Stimulated activated CD4-positive, alpha-beta T cell treated with anti-CD3 and anti-CD28 coated beads, Interleukin-1b, Interleukin-23, amount 100 ng/mL, for 4 hours (primary cell): ENCODE results near the gene DPP10.

Experiments
- DNase-seq, 2 donors: peaks; one replicate each; pipeline ENCODE4 v3.0.0-alpha.2; 2020; ENCODE audit warnings: low read depth in 2 of 2

DPP10 gene

GRCh38 chr2:114805195-114805594 lies 362.8 kb downstream of the DPP10 start:
- DNase-seq: no peak

GRCh38 chr2:114810092-114810491 lies 367.7 kb downstream of the DPP10 start:
- no peak for DNase-seq

DNA sequence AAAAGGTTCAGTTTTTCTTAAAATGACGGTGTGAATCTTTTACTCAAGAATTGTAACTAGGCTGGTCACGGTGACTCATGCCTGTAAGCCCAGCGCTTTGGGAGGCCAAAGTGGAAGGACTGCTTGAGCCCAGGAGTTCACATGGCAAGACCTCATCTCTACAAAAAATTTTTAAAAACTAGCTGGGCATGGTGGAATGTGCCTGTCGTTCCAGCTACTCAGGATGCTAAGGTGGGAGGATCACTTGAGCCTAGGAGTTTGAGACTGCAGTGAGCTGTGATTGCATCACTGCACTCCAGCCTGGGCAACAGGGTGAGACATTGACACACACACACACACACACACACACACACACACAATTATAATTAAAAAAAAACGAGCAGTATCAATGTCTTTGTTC lies 369.8 kb downstream of the DPP10 start:
- no peak for DNase-seq

DNA sequence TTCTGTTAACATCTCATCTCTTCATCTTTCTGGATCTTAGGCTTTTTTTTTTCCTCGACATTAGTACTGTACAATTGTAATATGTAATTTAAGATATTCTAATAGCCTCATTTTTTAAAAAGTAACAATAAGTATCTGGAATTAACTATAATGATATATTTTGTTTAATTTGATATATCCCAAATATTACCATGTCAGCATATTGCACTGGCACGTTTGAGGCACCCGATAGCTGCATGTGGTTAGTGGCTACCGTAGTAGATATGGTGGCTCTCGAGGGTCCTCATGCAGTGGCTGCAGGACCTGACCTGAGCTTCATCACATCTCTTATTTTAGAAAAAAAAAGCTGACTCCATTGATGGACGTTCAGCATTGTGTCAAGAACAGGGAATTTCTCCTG lies 371.9 kb downstream of the DPP10 start:
- DNase-seq: no peak

DNA sequence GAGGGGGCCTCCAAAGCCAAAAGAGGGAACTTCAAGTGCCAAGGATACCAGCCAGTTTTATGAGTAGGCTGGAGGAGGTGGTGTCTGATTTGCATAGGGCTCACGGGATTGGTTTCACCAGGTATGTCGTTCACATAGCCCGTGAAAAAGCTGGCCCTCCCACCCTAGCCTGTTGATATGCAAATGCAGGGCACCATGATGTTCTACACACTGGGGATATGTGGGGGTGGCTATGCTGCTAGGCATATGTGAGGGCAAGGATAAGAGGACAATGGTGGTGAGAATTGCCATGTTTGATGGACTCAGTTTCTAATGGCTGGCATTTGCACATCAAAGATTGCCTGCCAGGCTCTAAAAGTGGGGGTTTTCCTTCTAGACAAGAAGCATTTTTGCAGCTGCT lies 378.6 kb downstream of the DPP10 start:
- no peak for DNase-seq

DNA sequence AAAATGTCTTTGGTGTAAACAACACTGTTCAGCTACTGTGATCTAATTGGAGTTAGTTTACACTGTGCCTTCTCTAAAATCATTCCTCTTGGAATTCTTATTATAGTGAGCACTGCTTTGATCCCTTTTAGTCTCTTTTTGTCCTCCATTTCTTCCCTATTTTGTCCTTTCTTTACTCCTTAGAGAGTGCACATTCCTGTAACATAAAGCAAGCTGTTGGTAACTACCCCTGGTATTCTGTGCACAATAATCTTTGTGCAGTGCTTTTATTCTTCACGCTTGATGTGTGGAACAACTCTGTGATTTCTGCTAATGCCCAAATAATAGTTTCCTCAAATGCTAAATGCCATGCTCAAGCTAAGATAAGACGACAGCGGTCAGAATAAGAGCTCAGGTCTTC lies 401.5 kb downstream of the DPP10 start:
- no peak for DNase-seq

GRCh38 chr2:114857196-114857595 lies 414.8 kb downstream of the DPP10 start:
- DNase-seq: no peak

DNA sequence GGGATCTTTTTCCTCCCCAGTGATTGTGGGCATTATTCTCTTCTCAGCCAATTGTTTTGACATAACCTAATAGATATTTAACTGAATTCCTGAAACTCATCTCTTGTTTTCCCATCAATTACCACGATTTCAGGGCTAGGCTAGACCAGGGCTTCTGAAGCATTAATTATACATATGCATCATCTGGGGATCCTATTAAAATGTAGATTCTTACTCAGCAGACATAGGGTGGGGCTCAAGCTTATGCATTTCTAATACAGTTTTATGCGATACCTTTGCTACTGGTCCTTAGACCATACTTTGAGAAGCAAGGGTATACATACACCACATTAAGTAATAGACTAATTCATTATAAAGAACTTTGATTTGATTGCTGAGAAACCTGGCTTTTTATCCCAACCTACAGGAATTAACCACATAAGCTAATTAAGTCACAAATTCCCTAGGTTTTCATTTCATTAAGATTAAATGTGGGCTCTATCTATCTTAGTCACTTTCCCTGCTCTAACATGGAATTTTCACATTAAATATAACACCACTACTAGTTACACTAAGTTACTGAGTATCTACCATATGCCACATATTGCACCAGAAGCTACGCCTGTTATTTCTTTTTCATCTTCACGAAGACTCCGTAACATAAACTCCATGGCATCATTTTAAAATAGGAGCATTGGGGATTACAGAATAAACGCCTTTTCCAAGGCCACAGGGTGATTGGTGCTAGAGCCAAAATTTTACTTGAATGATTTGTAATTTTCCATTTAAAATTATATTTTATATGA lies 417.5 kb downstream of the DPP10 start:
- DNase-seq: no peak

- no peak for DNase-seq
These were observed 419.8 kb downstream of the DPP10 start for GRCh38 chr2:114862243-114862642.

GRCh38 chr2:114864901-114865300 lies 422.5 kb downstream of the DPP10 start:
- DNase-seq: no peak

- no peak for DNase-seq
These were observed 437.6 kb downstream of the DPP10 start for GRCh38 chr2:114880046-114880445.

GRCh38 chr2:114919985-114920384 lies 477.5 kb downstream of the DPP10 start:
- no peak for DNase-seq

- DNase-seq: no peak
These were observed 479.6 kb downstream of the DPP10 start for GRCh38 chr2:114922076-114922475.

DNA sequence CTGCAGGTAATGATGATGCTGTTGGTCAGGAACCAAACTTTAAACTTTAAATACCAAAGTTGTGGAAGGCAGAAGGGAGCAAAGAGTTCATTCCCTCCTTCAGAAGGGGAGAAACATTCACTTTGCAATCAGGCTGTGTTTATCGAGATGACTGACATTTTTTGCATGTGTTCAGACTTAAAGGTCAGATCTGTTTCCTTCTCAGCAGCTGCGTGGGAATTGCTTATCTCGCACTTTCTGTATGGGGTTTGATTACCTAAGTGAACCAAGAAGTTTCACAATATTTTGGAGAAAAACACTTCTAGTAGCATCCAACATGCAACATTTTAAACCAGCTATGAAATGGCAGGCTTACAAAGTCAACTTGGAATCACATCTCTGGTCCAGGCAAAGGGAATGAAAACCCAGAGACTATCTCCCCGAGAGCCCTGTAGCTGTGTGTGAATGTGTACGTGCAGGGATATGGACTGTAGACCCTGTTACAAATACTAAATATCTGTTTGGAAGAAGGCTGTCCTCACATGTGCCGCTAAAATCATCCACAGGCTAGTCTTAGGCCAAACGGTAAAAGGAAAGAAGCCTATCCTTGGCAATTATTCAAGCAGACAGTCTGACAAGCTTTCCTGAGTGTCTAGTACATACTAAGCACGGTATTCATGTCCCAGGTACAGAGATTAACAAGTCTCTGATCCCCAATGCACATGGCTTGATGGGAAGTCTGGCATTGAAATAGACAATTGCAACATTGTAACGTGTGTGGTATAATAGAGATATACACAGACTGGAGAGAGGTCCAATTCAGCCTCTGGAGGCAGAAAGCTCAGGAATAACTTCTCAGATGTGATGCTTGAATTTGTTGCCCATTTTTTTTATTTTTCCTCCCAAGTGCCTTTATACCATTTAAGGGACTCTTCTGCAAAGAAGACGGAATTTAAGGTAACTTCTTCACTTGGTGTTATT lies 483.1 kb downstream of the DPP10 start:
- no peak for DNase-seq

DNA sequence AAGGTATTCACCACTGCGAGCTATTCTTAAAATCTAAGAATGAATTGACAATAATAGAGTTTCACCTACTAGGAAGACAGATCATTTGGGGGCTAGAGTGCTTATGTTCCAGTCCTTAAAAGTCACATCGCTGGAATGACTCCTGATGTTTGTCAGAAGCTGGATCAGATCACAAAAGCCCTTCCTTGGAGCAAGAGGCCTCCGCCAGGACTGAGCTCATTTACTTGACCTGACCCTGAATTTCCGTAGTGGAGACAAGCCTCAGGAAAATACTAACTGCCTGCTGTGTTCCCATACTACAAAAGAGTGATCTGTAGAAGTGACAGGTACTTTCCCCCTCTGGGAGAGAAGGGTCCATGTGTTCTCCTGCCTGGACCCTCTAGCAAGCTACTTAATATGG lies 483.9 kb downstream of the DPP10 start:
- DNase-seq: no peak

DNA sequence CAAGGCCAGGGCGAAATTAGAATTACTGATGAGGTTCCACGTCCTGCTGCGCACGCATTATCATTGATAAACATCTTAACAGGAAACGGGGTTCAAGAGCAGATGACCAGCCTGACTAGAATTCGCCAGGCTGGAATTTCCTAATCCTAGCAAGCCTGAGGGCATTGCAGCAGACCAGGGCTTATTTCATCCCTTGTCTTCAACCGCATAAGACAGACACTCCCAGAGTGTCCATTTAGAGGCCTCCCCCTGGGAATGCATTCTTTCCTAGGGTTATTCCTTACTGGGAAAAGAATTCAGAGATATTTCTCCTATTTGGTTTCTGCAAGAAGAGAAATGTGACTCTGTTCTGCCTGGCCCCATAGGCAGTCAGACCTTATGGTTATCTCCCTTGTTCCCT lies 486.8 kb downstream of the DPP10 start:
- DNase-seq: no peak

DNA sequence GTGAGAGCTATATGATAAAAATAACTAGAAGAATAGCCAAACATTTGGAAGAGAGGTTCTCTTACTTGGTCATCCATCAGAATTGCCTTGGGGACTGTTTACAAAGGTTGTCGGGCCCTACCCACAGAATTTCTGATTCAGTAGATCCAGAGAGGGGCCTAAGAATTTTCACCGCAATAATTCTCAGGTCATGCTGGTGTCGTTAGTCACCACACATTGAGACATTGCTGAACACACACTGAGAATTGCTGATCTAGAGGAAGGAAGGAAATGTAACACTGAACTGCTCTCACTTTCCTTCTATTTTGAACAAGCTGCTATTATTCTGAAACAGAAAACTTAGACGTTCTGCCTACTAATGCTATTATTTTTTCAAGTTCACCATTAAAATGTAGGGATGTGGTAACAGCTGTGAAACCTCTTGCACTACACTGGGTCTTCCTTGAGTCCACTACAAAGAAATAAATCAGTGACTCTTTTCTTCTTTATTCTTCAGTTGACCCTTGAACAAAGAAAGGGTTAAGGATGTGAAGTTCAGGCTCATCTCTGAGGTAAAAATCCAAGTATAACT lies 491.3 kb downstream of the DPP10 start:
- DNase-seq: no peak

DNA sequence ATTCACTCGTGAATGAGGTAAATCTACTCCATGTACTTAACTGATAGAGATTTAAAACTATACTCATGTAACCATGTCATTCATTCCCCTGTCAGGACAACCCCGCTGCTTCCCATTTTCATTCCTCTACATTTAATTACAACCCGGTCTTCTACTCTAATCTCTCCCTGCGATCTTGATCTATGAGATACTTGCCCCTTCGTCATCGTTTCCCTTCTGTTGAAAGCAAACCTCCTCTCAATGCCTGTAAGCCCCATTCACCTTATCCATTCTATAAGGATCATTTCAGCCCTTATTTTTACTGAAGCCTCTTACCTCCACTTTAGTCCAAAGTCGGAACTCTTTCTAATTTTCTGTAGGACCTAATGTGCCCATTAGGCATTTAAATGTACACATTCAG lies 492.6 kb downstream of the DPP10 start:
- DNase-seq: no peak

DNA sequence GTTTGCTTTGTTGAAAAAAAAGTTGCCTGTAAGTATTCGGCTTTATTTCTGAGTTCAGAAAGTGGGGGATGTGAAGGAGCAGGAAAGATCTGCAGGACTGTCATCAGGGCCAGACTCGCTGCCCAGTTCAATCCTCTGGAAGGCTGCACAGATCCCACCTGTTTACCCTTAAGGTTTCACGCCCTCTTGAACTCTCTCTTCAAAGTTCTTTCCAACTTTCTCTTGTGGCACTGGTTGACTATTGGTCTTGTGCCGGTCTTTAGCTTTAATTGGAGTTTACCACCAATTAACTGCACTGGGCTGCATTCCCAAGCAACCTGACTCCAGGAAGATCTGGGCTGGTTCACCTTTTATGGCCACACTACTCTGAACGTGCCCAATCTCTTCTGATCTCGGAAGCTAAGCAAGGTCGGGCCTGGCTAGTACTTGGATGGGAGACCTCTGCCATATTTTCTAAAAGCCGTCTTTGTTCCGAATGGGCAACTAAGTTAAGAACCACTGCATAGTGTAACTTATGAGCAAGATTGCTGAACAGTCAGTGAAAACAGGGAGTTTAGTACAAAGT lies 495.0 kb downstream of the DPP10 start:
- DNase-seq: no peak

- no peak for DNase-seq
These were observed 498.5 kb downstream of the DPP10 start for GRCh38 chr2:114940785-114941458.

- no peak for DNase-seq
These were observed 506.9 kb downstream of the DPP10 start for GRCh38 chr2:114949228-114949804.
